Hematopoietic multipotent progenitor cell (in vitro differentiated cells): ENCODE measurements around the gene CSK. TPM values are rescaled to one million over a fixed set of nuclear protein-coding genes. Genes with fewer than 3 reads are reported as not detected.
A peak's percentile ranks its signal among the peaks of the same experiment; 100 is the strongest.
"Not testable (repeated sequence)": the region's sequence is repeated elsewhere in the genome, so short reads cannot be mapped to it uniquely, and the experiment has no call there.

ENCODE experiments used
- DNase-seq, 3 donors: peaks; one replicate each; pipeline ENCODE4 v3.0.0-alpha.2; 2011 to 2015; ENCODE audit warnings: low read depth in 2 of 3, low spot score in 2 of 3
- total RNA-seq: library from RNA; depleted of rRNA; stranded (reverse); fragments of >200 nt; gene quantifications from one replicate; pipeline ENCODE4 v1.2.3, GENCODE V29; 2012

Gene CSK
- total RNA-seq, 1 donor, result 118 TPM

DNA sequence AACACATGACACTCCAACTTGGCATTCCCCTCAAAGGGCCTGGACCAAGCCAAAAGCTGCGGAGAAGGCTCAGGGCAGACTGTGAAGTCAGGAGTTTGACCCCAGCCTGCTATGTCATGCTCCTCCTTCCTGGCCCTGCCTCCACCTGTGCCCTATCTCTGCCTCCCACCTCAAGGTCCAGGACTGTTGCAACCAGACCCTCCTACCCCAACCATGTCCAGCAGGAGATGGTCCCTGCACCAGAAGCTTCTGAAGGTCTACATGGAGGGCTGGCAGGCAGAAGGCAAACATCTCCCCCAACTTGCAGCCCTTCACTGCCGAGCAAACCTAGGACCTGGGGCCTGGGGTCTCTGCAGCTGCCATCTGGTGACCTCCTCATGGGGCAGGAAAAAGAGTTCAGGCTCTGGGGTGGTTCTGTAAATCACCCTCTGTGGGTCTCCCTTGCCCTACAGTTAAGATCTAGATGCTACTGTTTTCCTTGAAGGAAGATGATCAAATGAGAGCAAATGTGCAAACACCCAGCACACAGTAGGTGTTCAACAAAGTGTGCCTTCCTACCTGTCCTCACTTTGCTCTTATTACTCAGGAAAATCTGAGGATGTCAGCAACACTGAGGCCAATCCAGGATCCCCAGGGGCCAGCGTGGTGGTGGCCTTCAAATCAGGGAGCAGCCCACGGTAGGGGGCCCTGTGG lies 11.5 kb upstream of the CSK start:
- DNase-seq, result no peak

DNA sequence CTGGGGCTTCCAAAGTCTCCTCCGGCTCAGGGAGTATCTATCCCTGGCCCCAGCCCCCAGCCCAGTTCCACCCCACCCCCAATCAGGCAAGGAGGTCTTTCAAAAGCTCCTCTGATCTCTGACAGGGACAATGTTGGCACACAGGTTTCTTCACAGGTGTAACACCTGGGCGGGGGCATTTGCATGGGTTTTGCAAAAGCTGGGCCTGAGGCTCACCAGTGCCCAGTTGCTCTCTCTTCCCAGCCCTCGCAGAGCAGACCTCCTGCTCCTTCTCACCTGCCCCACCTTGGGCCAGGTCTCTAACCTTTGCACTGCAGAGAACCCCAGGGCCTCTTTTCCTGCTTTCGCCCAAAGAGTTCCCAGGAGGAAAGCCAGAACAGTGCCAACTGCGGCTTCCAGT lies 8.6 kb upstream of the CSK start:
- no peak for DNase-seq

DNA sequence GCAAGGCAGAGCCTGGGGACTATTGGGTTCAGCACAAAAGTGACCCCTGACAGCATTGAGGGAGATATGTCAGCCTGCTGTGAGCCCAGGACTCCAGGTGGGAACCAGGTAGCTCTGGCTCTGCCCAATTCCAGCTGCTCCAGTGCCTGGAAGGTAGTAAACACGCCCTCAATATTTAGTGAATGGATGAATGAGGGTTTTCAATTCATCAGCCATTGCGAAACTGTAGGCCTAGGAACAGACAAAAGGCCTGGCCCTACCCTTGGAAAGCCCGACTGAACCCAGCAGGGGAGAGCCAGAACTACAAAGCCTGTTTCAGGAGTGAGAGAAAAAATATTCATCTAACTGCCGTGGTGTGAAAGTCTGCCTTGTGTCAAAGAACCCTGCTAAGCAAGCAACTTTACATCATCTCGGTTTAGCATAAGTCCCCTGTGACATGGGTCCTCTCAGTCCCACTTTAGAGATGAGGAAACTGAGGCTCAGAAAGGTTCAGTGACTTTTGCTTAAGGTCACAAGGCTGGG lies 8.1 kb upstream of the CSK start:
- DNase-seq, result no peak

DNA sequence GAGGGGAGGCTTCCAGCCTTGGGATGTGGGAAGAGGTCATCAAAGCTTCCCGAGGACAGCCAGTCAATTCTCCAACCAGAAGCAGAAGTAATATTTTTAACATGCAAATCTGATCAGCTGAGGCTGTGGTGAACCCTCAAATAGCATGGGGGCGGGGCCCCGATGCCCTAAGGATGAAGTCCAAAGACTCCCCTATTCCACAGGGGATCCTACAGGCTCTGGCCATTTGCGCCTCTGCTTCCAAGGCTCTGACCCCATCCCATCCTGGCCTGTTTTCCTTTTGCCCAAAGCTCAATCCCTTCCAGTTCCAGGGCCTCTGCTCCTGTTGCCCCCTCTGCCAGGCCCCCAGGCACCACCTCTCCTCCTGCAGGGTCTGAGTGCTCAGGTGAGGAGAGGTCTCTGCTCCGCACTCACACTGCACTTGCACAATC lies 6.7 kb upstream of the CSK start:
- no peak for DNase-seq

DNA sequence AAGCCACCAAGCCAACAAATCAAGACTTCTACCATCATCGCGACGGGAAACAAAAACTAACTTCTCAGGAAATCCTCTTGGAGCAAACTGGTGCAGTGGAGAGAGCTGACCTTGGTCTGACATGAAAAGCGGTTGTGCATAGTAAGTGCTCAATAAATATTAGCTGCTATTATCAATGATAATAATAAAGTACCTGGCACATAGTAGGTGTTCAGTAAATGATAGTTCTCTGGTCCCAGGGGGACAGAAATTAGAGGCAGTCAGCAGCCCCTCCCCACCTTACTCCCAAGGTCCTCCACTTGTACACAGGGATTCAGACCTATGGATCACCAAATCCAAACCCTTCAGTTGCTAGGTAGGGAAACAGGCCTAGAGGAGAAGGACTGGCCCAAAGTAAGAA lies 6.0 kb upstream of the CSK start:
- DNase-seq, result no peak

DNA sequence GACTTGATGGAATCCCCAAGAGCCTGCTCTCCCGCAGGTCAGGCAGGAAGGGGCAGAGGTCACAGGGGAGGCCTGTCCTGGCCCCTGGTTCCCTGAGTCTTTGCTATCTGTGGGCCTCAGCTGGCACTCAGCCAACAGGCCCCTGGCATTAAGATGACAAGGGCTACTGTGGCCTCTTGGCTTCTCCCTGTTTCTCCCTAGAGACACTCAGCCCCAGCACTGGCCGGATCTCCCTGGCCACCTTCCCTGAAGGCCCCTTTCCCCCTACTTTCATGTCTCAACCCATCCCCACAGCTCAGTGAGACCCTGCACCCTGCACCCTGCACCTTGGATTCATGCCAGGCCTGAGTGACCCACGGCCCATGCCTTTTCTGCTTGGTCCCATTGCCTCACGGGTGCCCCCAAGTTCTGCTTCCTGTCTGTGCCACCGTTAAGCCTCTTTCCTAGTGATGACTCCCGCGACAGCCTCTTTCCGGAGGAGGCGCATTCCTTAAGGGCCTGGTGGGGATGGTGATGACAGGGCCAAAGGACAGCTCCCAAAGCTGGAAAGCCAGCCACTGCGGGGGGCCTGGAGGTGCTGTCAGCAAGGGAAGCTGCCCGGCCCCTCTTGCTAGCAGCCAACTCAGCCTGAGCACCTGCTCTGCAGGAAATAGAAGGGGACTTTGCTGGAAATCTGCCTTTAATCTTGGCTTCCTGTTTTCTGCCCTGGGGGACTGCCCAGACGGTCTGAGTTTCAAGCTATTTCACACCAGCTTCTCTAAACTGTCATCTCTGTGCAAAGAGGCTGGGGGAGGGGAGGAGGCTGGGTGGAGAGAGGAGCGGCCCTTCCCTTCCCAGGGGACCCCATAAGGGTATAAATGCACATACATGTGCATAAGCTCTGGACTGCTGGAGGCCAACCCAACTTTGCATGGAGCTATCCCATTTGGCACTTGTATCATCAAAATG lies 4.8 kb upstream of the CSK start:
- DNase-seq, result peak in 2 of 3 donors; percentile 88 to 89

DNA sequence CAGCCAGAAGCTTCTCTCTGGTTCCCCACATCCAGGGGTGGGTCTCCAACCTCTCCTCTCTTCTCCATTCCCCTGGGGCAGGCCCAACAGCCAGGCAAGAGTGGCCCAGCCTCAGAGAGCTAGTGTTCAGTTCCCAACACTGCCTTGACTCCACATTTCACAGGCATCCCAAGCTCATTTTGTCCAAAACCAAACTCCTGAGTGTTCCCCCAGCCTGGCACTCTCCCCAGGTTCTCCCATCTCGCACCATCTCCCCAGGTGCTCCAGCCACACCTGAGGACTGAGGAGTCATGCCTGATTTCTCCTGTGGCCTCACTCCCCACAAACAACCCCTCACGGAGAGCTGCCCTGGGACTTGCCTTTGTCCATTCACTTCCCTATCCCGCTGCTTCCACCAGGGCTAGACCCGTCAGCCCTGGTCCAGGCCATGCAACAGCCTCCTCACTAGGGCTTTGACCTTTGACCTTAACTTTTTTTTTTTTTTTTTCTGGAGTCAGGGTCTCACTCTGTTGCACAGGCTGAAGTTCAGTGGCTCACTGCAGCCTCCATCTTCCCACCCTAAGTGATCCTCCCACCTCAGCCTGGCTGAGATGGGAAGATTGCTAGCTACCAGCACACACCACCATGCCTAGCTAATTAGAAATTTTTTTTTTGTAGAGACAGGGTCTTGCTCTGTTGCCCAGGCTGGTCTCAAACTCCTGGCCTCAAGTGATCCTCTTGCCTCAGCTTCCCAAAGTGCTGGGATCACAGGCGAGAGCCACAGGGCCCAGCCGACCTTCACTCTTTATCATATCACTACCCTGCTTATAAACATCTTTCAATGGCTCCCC lies 3.9 kb upstream of the CSK start:
- no peak for DNase-seq

DNA sequence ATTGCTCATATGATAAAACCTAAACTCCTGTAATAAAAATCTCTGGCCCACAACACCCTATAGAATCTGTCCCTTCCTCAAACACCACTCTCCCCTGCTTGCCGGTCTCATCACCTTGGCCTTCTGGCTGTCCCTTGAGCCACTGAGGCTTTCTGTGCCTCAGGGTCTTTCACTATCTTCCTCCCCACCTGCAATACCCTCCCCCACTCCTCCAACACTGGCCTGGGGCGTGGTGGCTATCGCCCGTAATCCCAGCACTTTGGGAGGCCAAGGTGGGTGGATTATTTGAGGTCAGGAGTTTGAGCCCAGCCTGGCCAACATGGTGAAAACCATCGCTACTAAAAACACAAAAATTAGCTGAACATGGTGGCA lies 3.3 kb upstream of the CSK start:
- no peak for DNase-seq

DNA sequence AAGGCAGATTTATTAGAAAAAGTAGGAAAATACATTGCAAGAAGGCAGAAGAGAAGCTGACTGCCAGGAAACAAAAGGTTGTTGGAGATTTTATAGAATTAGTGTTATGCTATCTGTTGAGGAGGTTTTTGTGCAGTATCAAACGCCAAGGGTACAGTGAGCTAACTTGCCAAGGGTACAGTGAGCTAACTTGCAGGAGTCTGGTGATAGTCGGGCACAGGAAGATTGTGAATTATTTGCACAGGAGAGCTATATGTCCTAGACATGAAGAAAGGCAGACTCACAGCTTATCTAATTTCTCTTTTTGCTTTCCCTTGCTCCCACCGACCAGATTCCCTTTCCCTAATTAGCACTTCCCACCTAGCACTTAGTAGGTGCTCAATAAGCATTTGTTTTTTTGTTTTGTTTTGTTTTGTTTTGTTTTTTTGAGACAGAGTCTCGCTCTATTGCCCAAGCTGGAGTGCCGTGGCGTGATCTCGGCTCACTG lies 2.7 kb upstream of the CSK start:
- no peak for DNase-seq

DNA sequence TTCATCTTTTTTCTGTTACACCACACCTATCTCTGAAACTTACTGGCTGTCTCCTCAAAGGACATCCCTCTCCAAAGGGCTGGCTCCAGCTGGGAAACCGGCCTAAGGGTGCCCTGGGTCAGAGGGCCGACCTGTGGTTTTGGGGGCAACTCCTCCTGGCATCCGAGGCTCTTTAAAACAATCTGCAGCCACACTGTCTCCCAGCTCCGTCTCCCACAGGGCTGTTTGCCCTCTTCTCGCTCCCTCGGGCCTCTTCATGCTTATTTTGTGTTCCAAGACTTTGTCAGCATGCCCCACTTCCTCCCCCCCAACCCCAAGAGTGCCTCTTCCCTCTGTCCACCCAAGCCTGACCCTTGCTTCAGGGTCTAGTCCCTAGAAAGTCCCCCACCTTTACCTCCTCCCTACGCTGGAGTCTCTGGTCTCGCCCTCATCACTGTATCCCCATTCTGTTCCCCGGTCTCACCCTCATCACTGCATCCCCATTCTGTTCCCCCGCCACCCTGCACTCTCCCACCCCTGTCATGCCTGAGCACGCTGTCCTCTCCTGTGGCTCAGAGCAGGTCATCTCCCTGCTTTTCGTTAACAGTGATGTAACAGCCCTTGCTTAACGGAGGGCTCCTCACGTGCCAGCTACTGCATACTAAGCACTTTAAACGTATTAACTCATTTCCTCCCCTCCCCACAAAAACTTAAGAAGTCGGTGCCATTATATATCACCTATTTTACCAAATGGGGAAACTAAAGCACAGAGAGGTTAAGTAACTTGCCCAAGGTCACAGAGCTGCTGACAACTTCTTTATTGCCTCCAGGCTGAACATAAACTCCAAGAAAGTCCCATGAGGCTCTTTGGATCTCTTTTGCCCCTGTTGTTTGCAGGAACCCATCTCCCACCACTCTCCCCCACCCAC lies 1.1 kb upstream of the CSK start:
- peak in 2 of 3 donors; percentile 50 to 53 for DNase-seq

DNA sequence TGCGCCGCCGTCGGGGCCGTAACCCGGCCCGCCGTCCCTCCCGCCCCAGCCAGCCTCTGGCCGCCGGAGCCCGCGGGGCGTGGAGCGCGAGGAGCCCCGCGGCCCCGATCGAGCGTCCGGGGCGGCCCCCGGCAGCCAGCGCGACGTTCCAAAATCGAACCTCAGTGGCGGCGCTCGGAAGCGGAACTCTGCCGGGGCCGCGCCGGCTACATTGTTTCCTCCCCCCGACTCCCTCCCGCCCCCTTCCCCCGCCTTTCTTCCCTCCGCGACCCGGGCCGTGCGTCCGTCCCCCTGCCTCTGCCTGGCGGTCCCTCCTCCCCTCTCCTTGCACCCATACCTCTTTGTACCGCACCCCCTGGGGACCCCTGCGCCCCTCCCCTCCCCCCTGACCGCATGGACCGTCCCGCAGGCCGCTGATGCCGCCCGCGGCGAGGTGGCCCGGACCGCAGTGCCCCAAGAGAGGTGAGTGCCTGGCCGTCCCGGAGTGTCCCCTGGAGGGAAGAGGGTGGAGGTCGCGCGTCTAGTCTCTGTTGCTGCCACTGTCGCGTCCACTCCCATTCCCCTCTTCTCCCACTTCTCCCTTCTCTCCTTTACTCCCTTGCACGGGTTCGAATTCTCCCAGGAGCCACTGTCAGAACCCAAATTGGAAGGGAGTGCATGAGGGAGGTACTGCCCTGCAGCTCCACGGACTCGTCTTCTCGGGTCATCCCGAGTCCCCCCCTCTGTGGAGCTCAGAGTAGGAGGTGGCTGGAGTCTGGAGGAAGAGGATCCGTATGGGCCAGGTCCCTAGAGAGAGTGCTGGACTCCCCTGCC lies 585 bp downstream of the CSK start:
- peak in 2 of 3 donors; percentile 52 to 66 for DNase-seq

DNA sequence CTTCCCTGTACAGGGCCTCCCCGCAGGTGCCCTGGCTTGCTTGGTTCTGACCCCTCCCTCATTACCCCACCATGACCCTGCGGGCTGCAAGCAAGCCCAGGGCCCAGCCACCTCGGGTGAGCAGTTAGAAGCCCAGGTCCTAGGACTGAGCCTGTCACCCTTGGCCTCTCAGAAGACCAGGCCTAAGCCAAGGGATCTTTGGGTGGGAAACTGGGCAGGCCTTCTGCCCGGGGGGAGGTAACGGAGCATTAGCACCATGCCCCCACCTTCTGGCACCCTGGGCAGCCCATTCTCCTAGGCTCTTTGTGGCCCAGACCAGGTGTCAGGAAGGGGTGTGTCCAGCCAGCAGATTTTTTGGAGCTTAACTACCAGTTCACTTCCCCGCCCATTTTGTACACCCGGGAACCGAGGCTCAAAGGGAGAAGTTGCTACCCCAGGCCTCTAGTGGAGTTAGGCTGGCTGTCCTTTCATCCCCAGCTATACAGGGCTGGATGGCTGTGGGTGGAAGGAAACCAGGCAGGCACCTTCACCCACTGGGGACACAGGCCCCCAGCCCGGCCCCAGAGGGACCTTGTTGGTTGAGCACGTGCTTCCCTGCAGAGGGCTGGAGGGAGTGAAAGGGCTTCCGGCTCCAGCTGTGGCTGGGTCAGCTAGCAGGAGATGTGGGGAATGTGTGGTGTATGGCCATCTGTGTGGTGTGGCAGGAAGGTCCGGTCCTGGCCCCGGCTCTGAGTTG lies 1.4 kb downstream of the CSK start:
- peak in 1 of 3 donors; percentile 58 for DNase-seq

DNA sequence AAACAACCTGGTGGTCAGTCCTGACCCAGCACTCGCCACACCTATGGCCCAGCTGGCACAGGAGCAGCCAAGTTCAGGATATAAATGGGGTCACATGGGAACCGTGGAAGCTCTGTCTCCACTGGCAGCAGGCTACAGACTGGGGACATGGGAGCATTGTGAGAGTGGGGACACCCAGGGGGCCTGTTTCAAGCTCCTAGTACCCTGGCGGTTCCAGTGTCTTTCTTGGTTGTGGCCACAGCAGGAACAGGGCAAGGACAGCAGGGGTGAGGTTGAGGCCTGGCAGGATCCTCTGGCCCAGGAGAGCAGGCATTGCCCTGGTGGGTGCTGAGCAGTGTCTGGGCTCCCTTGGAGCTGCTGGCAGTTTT lies 1.9 kb downstream of the CSK start:
- DNase-seq, result no peak

DNA sequence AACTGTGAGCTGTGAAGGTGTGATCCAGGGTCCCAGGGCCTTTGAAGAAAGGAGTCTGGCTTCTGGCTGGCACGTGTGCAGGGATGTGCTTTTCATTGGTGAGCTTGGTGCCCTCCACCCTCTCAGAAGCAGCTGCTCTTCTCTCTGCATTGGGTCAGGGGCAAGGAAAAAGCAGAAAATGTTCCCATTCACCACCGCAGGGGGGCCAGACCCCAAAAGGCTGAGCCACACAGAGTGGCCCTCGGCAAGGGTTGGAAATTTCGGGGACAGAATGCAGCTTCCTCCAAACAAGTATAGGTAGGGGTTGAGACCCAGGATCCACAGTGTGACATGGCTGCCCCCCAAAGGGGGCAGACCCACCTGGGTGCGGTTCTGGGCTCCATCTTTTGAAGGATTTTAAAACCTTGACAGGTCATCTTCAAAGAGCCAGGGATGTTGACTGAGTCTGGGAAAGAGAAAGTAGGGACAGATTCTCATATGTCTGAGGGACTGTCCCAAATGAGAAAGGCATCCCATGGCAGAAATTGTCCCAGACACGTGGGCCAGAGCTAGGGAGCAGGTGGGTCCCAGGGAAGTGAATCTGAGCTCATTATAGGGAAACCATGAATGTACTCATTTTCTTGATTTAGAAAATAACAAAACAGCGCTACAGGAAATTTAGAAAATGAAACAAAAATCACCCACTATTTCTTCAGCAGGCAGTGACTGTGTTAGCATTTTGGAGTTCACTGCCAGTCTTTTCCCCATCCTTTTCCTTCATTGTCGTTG lies 2.7 kb downstream of the CSK start:
- DNase-seq, result no peak

DNA sequence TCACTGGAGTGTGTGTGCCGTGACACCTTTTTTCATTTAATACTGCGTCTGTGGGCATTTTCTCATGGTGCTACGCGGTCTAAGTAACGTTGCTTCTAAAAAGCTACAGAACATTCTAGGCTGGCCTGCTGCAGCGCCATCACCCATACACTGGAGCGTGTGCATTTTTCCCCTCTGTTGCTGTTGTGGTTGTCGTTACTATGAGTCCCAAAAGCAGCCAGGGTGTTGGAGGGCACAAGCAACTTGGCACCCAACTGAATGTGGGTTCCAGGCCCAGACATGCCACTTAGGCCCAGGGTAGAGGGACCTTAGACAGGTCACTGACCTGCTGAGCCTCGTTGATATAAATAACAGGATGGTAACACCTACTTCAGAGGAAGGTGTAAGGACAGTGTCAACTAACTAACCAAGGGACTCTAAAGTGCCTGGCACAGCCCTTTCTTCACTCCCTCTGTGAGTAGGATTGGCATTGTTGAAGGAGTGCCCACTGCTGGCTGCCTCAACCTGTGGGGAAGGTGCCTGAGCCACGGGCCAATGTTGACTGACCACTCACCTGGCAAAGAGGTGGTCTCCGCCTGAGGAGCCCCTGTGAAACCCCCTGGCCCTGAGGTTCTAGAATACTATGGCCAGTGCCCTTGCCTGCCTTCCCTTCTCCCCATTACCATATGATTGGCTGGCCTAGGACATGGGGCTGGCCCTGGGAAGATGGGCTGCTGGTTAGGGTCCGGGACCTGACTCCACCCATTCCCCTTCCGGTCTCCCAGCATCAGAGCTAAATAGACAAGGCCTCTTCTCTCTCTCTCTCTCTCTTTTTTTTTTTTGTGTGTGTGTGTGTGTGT lies 3.5 kb downstream of the CSK start:
- no peak for DNase-seq

DNA sequence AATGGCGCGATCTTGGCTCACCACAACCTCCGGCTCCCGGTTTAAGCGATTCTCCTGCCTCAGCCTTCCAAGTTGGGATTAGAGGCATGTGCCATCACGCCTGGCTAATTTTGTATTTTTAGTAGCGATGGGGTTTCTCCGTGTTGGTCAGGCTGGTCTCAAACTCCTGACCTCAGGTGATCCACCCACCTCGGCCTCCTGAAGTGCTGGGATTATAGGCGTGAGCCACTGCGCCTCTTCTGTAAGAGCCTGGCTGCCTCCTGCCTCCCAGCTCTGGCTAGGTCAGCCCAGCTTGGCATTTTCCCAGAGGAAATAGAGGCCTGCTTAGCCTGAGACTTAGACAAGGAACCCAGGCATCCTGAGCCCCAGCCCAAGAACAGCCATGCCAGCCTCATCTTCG lies 4.2 kb downstream of the CSK start:
- not testable (repeated sequence) for DNase-seq
